GM12878 (cell line): ENCODE measurements around the gene PHOSPHO1. TPM values are rescaled to one million over a fixed set of nuclear protein-coding genes. Genes with fewer than 3 reads are reported as not detected.
A peak's percentile ranks its signal among the peaks of the same experiment; 100 is the strongest.

ENCODE experiments used
- ATAC-seq: fragments of 200-7000 bp; cut with Tn5 transposase; 3 replicates; pipeline ENCODE4 v1.9.1; 2020; ENCODE audit warnings: mild to moderate bottlenecking, moderate library complexity
- BruUV-seq: library from RNA; stranded (reverse); fragments of 400-500 nt; replicated peaks from 2 replicates; lab custom pipeline; 2021; lab: Mats Ljungman, UMichigan
- CTCF ChIA-PET: fragments of 300-600 bp; sonication (Branson Sonifier 250); formaldehyde crosslinking; extraction: SDS; loops from one replicate; lab custom pipeline; 2021; ENCODE audit warnings: inconsistent platforms; lab: Yijun Ruan, JAX
- POLR2A ChIA-PET: fragments of 350-600 bp; formaldehyde crosslinking; extraction: SDS; loops from one replicate; lab custom pipeline; 2021; ENCODE audit warnings: inconsistent platforms; lab: Charles Lee
- RAD21 ChIA-PET: fragments of 300-600 bp; sonication (Branson Sonifier 250); formaldehyde crosslinking; loops from one replicate; lab custom pipeline; 2023; ENCODE audit warnings: antibody characterized with exemption; ENCODE audit not compliant: unreplicated experiment; lab: Charles Lee
- SMC1A ChIA-PET: fragments of 300-600 bp; sonication (Branson Sonifier 250); formaldehyde crosslinking; loops from one replicate; lab custom pipeline; 2023; ENCODE audit not compliant: unreplicated experiment, uncharacterized antibody; lab: Charles Lee
- DNase-seq: peaks from one replicate; pipeline ENCODE4 v3.0.0-alpha.2; 2011; ENCODE audit warnings: low read depth, low spot score
- FAIRE-seq: peaks from 3 replicates; lab custom pipeline; 2011; peaks lifted over from hg19 to GRCh38; lab: Jason Lieb, UNC
- H2AFZ ChIP-seq: 2 replicates; pipeline ENCODE4 v1.6.0; 2011; ENCODE audit warnings: low read depth, low read length, control low read depth; ENCODE audit not compliant: control insufficient read depth
- H3K27ac ChIP-seq: 2 replicates; pipeline ENCODE4 v1.5.1; 2011; ENCODE audit warnings: control low read depth; ENCODE audit not compliant: control insufficient read depth, insufficient read depth
- H3K27me3 ChIP-seq, 2 experiments: replicated peaks in 1 of 2; 2 replicates each; pipeline versions ENCODE4 v1.6.0 to v1.6.1; 2011; ENCODE audit warnings: low read length in 1 of 2; ENCODE audit not compliant: control insufficient read depth in 2 of 2, insufficient read depth in 2 of 2
- H3K36me3 ChIP-seq, 2 experiments: 2 replicates each; pipeline ENCODE4 v1.5.1; 2011; ENCODE audit warnings: low read length in 1 of 2; ENCODE audit not compliant: control insufficient read depth in 2 of 2, insufficient read depth in 2 of 2
- H3K4me1 ChIP-seq: 2 replicates; pipeline ENCODE4 v1.6.1; 2011; ENCODE audit warnings: mild to moderate bottlenecking, low read length, moderate library complexity, mixed read lengths; ENCODE audit not compliant: control insufficient read depth, insufficient read depth
- H3K4me2 ChIP-seq: 2 replicates; pipeline ENCODE4 v1.6.0; 2011; ENCODE audit warnings: control low read depth; ENCODE audit not compliant: control insufficient read depth, insufficient read depth
- H3K4me3 ChIP-seq: fragments of 200-600 bp; sonication (generic); 2 replicates; pipeline ENCODE4 v1.5.1; 2016
- H3K79me2 ChIP-seq: 2 replicates; pipeline ENCODE4 v1.6.0; 2011; ENCODE audit warnings: low read length; ENCODE audit not compliant: control insufficient read depth, insufficient read depth
- H3K9ac ChIP-seq: 2 replicates; pipeline ENCODE4 v1.8.0; 2011; ENCODE audit warnings: low read length, control low read depth, mixed read lengths; ENCODE audit not compliant: control insufficient read depth, insufficient read depth
- H3K9me3 ChIP-seq: replicated peaks from 3 replicates; pipeline ENCODE4 v1.5.1; 2011; ENCODE audit warnings: mild to moderate bottlenecking, low read length; ENCODE audit not compliant: control insufficient read depth, insufficient read depth
- H4K20me1 ChIP-seq: 2 replicates; pipeline ENCODE4 v1.6.0; 2011; ENCODE audit not compliant: control insufficient read depth, insufficient read depth
- ASH2L ChIP-seq: fragments of 300-600, 200-600 bp; sonication (generic); IDR thresholded peaks from 2 replicates; pipeline ENCODE4 v1.6.1; 2017; ENCODE audit warnings: low read depth, mild to moderate bottlenecking, borderline replicate concordance
- CEBPB ChIP-seq, 2 experiments: fragments of 150-350 bp in 1 of 2; IDR thresholded peaks; 2 replicates each; pipeline ENCODE4 v1.6.1; 2012 to 2014; ENCODE audit warnings: low read depth in 2 of 2, low read length in 2 of 2, borderline replicate concordance in 1 of 2, inconsistent platforms in 1 of 2
- CREB1 ChIP-seq: IDR thresholded peaks from 2 replicates; pipeline ENCODE4 v1.6.1; 2012; ENCODE audit warnings: low read depth, mild to moderate bottlenecking, inconsistent platforms
- RFX5 ChIP-seq: IDR thresholded peaks from 2 replicates; pipeline ENCODE4 v1.6.1; 2011; ENCODE audit warnings: low read depth, low read length, improper control_type of control experiment
- STAT1 ChIP-seq: fragments of 450-650 bp; conservative IDR thresholded peaks from 2 replicates; pipeline ENCODE4 v1.6.1; 2014; ENCODE audit warnings: antibody characterized with exemption, mild to moderate bottlenecking
- STAT3 ChIP-seq: IDR thresholded peaks from 2 replicates; pipeline ENCODE4 v1.6.1; 2011; ENCODE audit warnings: low read depth, low read length, improper control_type of control experiment
- WRNIP1 ChIP-seq: IDR thresholded peaks from 2 replicates; pipeline ENCODE4 v1.6.1; 2011; ENCODE audit warnings: low read depth, low read length, improper control_type of control experiment, borderline replicate concordance
- WGBS: methylation state at CpG from one replicate; pipeline ENCODE4 v1.1.6; 2016; ENCODE audit warnings: low lambda C conversion rate; ENCODE audit not compliant: insufficient replicate concordance, insufficient coverage; ENCODE audit errors: missing lambda C conversion rate; 5-methylcytosine and 5-hydroxymethylcytosine counted together
- in situ Hi-C: fragments of 300-500 bp; cut with MboI; formaldehyde crosslinking; loops from 9 replicates; pipeline ENCODE4 v1.14.3; 2018; ENCODE audit warnings: mixed read lengths
- intact Hi-C: fragments of 100-400 bp; cut with micrococcal nuclease; formaldehyde crosslinking; loops from one replicate; pipeline ENCODE4 v1.14.2; 2022; ENCODE audit not compliant: unreplicated experiment
- polyA plus RNA-seq, 11 experiments: library from polyadenylated mRNA; depleted of rRNA in 4 of 11; unstranded in 6 of 11; stranded (reverse) in 5 of 11; fragments of >200 nt; fragmentation: Nextera tagmentation in 4 of 11; fragmentation: Illumina TruSeq in 1 of 11; extraction: Ambion mirVana in 4 of 11; extraction: Trizol in 1 of 11; gene quantifications; 1 replicate in 1 of 11; 2 replicates in 10 of 11; pipeline versions ENCODE4 v1.2.1 to v1.2.3, GENCODE V29; 2011 to 2016; ENCODE audit warnings: inconsistent platforms in 2 of 11, missing spikeins in 2 of 11, low read depth in 1 of 11
- total RNA-seq, 4 experiments: library from RNA; depleted of rRNA in 3 of 4; stranded (reverse); fragments of >200 nt in 3 of 4; fragmentation: Illumina TruSeq in 1 of 4; extraction: Trizol in 1 of 4; gene quantifications; 2 replicates each; pipeline versions ENCODE4 v1.2.1 to v1.2.3, GENCODE V29; 2013 to 2021
- TF ChIP-seq, protein P1 (sequence below): fragments of 450-650 bp; IDR thresholded peaks from 2 replicates; pipeline ENCODE4 v1.6.1; 2016; ENCODE audit warnings: mild to moderate bottlenecking
- TF ChIP-seq, protein P2 (sequence below): IDR thresholded peaks from 2 replicates; pipeline ENCODE4 v1.6.1; 2011; ENCODE audit warnings: low read depth, mild to moderate bottlenecking, low read length, moderate library complexity, borderline replicate concordance; ENCODE audit errors: extremely low read depth

The PHOSPHO1 gene
- total and polyA plus RNA-seq, 10 of the 15 experiments (the other 5 are each of a cell fraction or from before 2014, with no cell fraction given) = 0.03 to 1.5 (median 0.16) TPM; not detected in 2

DNA sequence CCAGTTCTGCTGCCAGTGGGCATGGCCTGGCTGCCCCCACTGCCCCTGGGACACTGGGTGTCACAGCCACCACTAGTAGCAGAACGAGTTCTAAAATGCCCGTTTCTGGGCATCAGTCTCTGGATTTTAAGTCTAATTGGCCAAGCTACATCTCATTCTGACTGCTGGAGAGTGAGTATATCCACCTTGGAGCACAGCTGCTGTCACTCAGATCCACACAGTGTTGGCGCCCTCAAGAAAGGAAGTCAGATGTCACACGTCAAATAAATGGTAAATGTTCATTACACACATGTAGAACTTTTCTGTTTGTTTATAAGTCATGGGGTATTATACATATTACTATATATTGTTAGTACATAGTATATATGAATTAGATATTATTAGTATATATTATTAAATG is 39.7 kb downstream of the PHOSPHO1 start:
- H3K79me2 ChIP-seq = no peaks in the 10 kb centered on the region
- H3K4me2 ChIP-seq = no peak overlapping the region
- in situ Hi-C loops (no loop called here), intact Hi-C loops (loop anchor here (10.0 kb wide), 1 partner anchor 296 kb away; the partner anchor contains the start of gene ATP5MC1)
- ChIA-PET RAD21 (interaction anchor here (0.7 to 12.9 kb wide), 5 partner anchors 9 to 36 kb away, joined by 4 to 355 read pairs (median 13); partner anchors contain the start of genes ABI3 and GNGT2), POLR2A (interaction anchor here (1.2 to 16.8 kb wide), 4 partner anchors 22 to 40 kb away, joined by 3 to 537 read pairs (median 6); partner anchors contain the start of genes ABI3, GNGT2 and PHOSPHO1), CTCF (interaction anchor here (0.6 to 7.7 kb wide), 7 partner anchors 11 to 283 kb away, joined by 3 to 127 read pairs (median 9); partner anchors contain the start of genes PHOSPHO1 and UBE2Z), SMC1A (interaction anchor here (1.3 to 12.1 kb wide), 7 partner anchors 10 to 297 kb away, joined by 3 to 354 read pairs (median 4); partner anchors contain the start of genes ABI3 and GNGT2)
- no peak for DNase-seq
- 50% methylated on average over 4 of the region's 4 CpGs for WGBS
- H3K36me3 ChIP-seq = no peaks in the 10 kb centered on the region
- H3K27ac ChIP-seq = no peak overlapping the region
- TF ChIP-seq, protein P1, sequence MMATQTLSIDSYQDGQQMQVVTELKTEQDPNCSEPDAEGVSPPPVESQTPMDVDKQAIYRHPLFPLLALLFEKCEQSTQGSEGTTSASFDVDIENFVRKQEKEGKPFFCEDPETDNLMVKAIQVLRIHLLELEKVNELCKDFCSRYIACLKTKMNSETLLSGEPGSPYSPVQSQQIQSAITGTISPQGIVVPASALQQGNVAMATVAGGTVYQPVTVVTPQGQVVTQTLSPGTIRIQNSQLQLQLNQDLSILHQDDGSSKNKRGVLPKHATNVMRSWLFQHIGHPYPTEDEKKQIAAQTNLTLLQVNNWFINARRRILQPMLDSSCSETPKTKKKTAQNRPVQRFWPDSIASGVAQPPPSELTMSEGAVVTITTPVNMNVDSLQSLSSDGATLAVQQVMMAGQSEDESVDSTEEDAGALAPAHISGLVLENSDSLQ = peak; percentile 75
- TF ChIP-seq RFX5 (no peak), STAT1 (no peak), WRNIP1 (no peak), CREB1 (no peak), STAT3 (no peak), ASH2L (no peak), CEBPB (IDR thresholded peaks at IDR 0.05; ENCODE audit: borderline replicate concordance in 1 of 2, low read depth in 2 of 2, low read length in 2 of 2) (no peak)
- TF ChIP-seq, protein P2, sequence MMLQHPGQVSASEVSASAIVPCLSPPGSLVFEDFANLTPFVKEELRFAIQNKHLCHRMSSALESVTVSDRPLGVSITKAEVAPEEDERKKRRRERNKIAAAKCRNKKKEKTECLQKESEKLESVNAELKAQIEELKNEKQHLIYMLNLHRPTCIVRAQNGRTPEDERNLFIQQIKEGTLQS = no peak
- no peak overlapping the region for H3K4me3 ChIP-seq
- no peak overlapping the region for H2AFZ ChIP-seq
- no peaks in the 10 kb centered on the region for H3K27me3 ChIP-seq
- no peak for FAIRE-seq
- H3K9ac ChIP-seq = no peak overlapping the region
- peaks cover 22% of the 10 kb centered on the region for H3K4me1 ChIP-seq
- ATAC-seq = no peak
- H4K20me1 ChIP-seq = no peaks in the 10 kb centered on the region
- BruUV-seq = no TSS peak
- no peaks in the 10 kb centered on the region; the same call in 2 of the 3 replicates for H3K9me3 ChIP-seq
